T follicular helper cell (primary cell): ENCODE data around the gene GRIK4.

Experiments
- DNase-seq: peaks from one replicate; pipeline ENCODE4 v3.0.0-alpha.2; 2020; ENCODE audit warnings: low read depth

Gene GRIK4

DNA sequence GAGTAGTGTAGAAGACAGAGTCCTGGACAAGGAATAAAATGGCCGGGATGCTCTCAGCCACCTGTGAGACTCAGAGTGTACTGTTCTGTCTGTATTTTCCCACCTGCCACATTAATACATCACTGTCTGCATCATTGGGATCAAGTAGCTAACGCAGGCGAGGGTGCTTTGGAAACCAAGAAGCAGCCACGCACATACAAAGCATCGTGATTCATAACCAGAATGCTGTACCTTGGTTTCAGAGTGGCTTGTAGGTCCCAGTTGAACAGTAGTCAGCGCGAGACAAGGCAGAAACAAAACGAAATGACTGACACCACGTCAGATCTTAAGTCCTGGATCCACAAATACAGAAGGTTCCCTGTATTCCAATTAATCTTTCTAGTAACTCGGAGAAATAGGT, 198.3 kb downstream of the GRIK4 start:
- DNase-seq = no peak

- DNase-seq = no peak
Measured at GRCh38 chr11:120710354-120711131, 199.0 kb downstream of the GRIK4 start.

DNA sequence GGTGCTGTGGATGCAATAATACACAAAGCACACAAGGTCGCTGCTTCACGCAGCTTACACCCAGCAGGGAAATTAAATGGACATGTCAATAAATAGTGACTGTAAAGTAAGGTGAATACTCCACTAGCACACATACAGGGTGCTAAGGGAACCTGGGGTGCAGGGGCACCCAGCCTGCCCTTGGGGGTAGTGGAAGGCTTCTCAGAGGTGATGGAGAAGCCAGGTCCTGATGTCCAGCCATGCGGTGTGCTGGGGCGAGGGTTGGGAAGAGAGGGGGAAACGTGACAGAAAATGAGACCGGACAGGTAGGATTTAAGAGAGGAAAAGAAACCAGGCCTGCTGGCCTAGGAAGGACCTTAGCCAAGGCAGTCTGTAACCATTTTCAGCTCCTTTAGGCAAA, 200.5 kb downstream of the GRIK4 start:
- no peak for DNase-seq

DNA sequence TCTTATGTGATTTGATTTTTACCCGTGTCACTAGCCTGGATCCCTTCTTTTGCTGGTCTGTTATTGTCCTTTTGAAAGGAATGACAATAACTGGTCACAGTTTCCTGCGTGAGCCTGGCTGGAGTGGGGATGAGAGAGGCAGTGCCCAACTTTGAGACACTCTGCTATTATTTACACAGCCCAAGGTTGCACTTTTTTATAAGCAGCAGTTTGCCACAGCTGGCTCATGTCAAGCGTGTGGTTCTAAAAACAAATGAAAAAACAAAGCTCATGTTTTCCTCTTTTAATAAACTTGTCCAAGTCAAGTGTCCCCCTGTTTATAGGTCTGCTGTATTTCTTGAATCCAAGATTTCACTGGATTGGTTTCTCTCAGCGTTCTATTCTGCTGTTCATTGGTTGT, 201.3 kb downstream of the GRIK4 start:
- no peak for DNase-seq

- no peak for DNase-seq
Measured at GRCh38 chr11:120713296-120713695, 201.7 kb downstream of the GRIK4 start.

DNA sequence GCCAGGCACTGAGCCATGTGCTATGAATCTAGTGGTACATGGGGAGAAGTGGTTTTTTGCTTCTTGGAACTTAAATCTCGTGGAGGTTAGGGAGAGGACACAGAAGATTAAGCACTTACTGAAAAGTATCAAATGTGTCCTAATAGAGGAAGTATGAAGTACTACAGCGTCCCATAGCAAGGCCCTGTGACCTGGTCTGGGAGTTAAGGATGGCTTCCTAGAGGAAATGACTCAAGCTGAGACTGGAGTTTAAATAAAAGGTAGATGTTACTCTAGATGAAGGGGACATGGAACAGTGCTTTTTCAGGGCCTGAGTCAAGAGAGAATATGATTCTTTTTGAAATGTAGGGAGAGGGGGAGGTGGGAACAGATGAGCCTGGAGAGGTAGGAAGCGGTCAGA, 202.9 kb downstream of the GRIK4 start:
- DNase-seq = no peak

- DNase-seq = no peak
Measured at GRCh38 chr11:120715239-120715638, 203.7 kb downstream of the GRIK4 start.

- no peak for DNase-seq
Measured at GRCh38 chr11:120717042-120717441, 205.5 kb downstream of the GRIK4 start.

DNA sequence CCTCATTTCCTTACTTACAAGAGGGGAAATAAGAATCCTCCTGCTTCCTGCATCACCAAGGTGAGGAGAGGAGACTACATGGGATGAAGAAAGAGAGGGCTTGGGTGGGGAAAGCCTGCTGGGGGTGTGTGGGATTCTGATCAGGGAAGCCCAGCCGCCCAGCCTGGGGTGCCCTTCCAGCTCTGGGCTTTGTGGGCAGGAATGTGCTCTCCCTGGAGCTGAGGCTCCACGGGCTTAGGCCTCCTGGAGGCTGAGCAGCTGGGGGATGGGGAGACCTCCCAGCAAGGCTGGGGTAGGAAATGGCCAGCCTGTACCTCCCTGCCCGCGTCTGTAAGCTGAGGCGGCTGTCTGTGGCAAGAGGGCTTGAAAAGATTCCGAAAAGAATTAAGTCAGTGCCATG, 206.1 kb downstream of the GRIK4 start:
- DNase-seq = no peak

GRCh38 chr11:120718171-120718570, 206.6 kb downstream of the GRIK4 start:
- DNase-seq = no peak

GRCh38 chr11:120719348-120719747, 207.8 kb downstream of the GRIK4 start:
- no peak for DNase-seq

DNA sequence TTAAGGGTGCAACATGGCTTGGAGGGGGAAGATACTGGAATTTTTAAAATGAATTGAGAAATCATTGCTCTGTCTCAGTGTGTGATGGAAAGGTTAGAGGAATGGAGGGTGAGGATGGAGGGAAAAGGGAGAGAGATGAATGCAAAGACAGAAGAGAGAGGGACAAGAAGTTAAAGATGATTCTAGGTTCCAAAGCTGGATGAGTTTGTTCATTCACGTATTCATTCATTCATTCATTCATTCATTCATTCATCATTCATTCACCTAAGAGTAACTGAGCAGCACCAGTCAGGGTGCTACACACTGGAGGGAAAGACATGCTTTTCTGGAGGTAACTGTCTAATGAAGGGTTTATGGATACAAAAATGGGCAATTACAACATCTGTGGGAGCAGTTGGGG, 209.2 kb downstream of the GRIK4 start:
- DNase-seq = no peak

GRCh38 chr11:120722524-120722923, 211.0 kb downstream of the GRIK4 start:
- DNase-seq = no peak

- no peak for DNase-seq
Measured at GRCh38 chr11:120723751-120724150, 212.2 kb downstream of the GRIK4 start.

DNA sequence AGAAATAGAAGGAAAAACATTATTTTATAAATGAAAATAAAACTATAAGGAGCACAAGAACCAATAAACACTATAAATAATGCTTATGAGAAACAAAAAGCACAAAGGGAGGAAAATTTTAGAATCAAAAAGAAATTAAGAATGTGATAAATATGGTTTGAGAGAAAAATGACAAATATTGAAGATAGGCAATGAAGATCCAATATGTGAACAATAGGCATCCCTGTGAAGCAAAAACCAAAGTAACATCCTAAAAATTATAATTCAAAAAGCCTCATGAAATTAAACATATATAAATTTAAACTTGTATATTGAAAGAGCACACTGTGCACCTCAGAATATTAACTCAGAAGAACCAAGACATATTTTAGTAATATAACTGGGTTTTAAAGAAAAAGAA, 216.2 kb downstream of the GRIK4 start:
- DNase-seq = no peak

- no peak for DNase-seq
Measured at GRCh38 chr11:120735035-120735434, 223.5 kb downstream of the GRIK4 start.

- no peak for DNase-seq
Measured at GRCh38 chr11:120738516-120739046, 227.0 kb downstream of the GRIK4 start.

GRCh38 chr11:120739780-120740179, 228.2 kb downstream of the GRIK4 start:
- no peak for DNase-seq

- no peak for DNase-seq
Measured at GRCh38 chr11:120740380-120740779, 228.8 kb downstream of the GRIK4 start.

DNA sequence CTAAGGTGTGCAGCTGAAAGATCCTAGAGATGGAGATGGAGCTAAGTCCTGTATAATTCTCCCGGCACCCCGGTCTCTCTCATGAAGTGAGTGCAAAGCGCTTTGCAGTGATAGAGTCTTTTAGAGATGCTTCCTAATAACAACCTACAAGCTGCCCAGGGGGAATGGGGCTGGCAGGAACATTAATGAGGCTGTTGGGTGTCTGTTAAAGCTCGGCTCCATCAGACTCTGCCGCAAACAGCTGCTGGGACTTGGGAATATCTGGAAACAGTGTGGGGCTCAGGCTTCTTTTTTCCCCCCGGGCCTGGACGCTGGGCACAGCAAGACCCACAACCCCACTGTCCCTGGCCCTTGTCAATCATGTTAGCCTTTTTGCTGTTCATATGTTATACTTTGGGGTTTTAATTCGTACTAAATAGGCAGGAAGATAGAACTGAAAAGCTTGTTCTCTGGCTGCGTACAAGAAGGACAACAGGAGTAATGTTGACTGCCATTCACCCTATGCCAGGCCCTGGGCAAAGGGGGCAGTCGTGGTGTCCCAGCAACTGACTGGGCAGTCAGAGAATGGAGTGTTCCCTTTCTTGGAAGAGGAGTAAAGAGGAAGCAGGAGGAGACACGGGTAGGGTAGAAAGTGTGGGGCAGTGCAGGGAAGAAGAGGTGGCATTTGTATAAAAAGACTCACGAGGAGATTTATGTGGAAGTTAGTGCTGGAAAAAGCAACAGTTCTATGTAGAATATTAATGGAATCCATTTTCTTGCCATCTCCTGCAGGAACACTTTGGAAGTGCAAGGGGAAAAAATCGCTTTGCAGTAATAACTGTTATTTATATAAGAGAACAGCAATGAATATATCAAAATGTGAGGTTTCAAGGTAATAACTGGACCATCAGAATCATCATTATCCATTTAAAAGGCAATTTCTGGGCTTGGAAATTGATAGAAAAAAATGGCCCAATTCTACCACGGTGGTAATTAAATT, 232.8 kb downstream of the GRIK4 start:
- no peak for DNase-seq

- DNase-seq = no peak
Measured at GRCh38 chr11:120746376-120746775, 234.8 kb downstream of the GRIK4 start.

DNA sequence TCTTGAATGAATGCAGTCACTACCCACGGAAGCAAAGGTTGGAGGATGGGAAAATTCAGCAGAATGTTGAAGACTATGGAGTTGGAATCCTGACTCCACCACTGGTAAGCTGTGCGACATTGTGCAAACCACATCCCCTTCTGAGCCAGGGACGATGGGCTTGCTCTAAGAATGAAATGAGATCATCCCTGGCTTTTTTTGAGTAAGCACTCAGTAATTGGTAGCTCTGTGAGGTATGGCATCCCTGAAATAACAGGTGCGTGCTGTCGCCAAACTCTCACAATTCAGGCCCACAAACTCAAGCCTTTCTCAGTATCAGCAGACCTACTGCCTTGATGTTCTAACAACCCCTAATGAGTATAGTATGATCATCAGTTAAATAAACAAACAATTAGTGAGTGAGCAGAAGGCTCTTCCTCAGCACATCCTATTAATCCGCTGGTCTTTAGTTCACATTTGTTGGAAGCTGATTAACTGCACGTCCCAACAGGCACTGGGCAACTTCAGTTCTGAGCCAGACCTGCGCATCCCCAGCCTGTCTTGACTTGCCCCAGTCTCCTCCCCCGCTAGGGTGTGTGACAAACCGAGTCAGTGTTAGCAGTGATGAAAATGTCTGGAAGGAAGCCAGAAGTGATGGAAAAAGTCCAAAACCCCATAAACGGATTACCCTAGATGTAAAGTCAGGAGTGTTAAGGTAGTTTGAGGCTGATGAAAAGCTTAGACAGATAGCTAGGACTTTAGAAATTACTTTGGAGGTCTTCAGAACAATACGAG, 235.5 kb downstream of the GRIK4 start:
- DNase-seq = no peak
